SU-DHL-6 (cell line): ENCODE results near the gene UFM1.

Experiments used
- H2AFZ ChIP-seq: fragments of 200-600 bp; sonication (generic); 2 replicates; pipeline ENCODE4 v1.6.1; 2014; ENCODE audit warnings: low read depth, mild to moderate bottlenecking, moderate library complexity, mixed read lengths, antibody characterized with exemption, low read length; ENCODE audit not compliant: severe bottlenecking
- H3F3A ChIP-seq: fragments of 200-600 bp; shearing (Covaris generic); 2 replicates; pipeline ENCODE4 v1.6.0; 2016; ENCODE audit warnings: antibody characterized with exemption, mild to moderate bottlenecking; ENCODE audit not compliant: insufficient read depth
- H3K27ac ChIP-seq: fragments of 200-600 bp; sonication (generic); 2 replicates; pipeline ENCODE4 v1.5.1; 2016; ENCODE audit warnings: low read depth, mild to moderate bottlenecking, low read length, moderate library complexity, mixed read lengths
- H3K27me3 ChIP-seq: fragments of 200-600 bp; sonication (generic), shearing (Covaris generic); 2 replicates; pipeline ENCODE4 v1.6.0; 2014; ENCODE audit warnings: mild to moderate bottlenecking, low read length
- H3K36me3 ChIP-seq: fragments of 200-600 bp; sonication (generic); 2 replicates; pipeline ENCODE4 v1.6.1; 2014; ENCODE audit warnings: mild to moderate bottlenecking, low read length, mixed read lengths
- H3K4me2 ChIP-seq: fragments of 300-600, 200-600 bp; shearing (Covaris generic), sonication (generic); 2 replicates; pipeline ENCODE4 v1.6.0; 2014; ENCODE audit warnings: low read length, low read depth, mild to moderate bottlenecking; ENCODE audit not compliant: poor library complexity, severe bottlenecking
- H3K4me3 ChIP-seq: fragments of 200-600 bp; sonication (generic); 2 replicates; pipeline ENCODE4 v1.5.1; 2014; ENCODE audit warnings: antibody characterized with exemption, low read length, mild to moderate bottlenecking, mixed read lengths; ENCODE audit not compliant: insufficient read depth, poor library complexity, severe bottlenecking
- H3K79me2 ChIP-seq: fragments of 200-600 bp; sonication (generic); 2 replicates; pipeline ENCODE4 v1.6.1; 2014; ENCODE audit warnings: mild to moderate bottlenecking, low read length, moderate library complexity; ENCODE audit not compliant: insufficient read depth
- H3K9ac ChIP-seq: fragments of 200-600 bp; sonication (generic); 2 replicates; pipeline ENCODE4 v1.7.0; 2014; ENCODE audit warnings: mild to moderate bottlenecking, low read length
- H3K9me2 ChIP-seq: fragments of 200-600 bp; sonication (generic); replicated peaks from 2 replicates; pipeline ENCODE4 v1.6.1; 2014; ENCODE audit warnings: low read length; ENCODE audit not compliant: insufficient read depth
- H3K9me3 ChIP-seq: fragments of 200-600 bp; sonication (generic); 2 replicates; pipeline ENCODE4 v1.6.1; 2014; ENCODE audit warnings: low read length, mixed read lengths; ENCODE audit not compliant: insufficient read depth
- H4K20me1 ChIP-seq: fragments of 200-600 bp; sonication (generic); 2 replicates; pipeline ENCODE4 v1.6.1; 2014; ENCODE audit warnings: low read depth, mild to moderate bottlenecking, antibody characterized with exemption, low read length, moderate library complexity, mixed read lengths
- CTCF ChIP-seq: fragments of 200-600 bp; sonication (generic); IDR thresholded peaks from one replicate; pipeline ENCODE4 v1.5.1; 2017; ENCODE audit warnings: antibody characterized with exemption, mild to moderate bottlenecking, low read length, moderate library complexity; ENCODE audit not compliant: insufficient read depth, poor library complexity, severe bottlenecking
- EZH2phosphoT487 ChIP-seq: fragments of 200-600 bp; sonication (generic), shearing (Covaris generic); conservative IDR thresholded peaks from 2 replicates; pipeline ENCODE4 v1.6.1; 2018; ENCODE audit warnings: mild to moderate bottlenecking, antibody characterized with exemption, low read length, moderate library complexity, mixed read lengths

UFM1 gene

GRCh38 chr13:38405216-38405615 lies 55.6 kb downstream of the UFM1 start:
- no peaks in the 10 kb centered on the region for H3K36me3 ChIP-seq
- no peak overlapping the region for H2AFZ ChIP-seq
- no peaks in the 10 kb centered on the region for H3K9me3 ChIP-seq
- H3K9me2 ChIP-seq = no peaks in the 10 kb centered on the region
- H3K4me2 ChIP-seq = no peak overlapping the region
- H3F3A ChIP-seq = no peaks in the 10 kb centered on the region
- no peak for TF ChIP-seq CTCF
- no peak overlapping the region for H3K9ac ChIP-seq
- H3K4me3 ChIP-seq = no peak overlapping the region
- H4K20me1 ChIP-seq = no peaks in the 10 kb centered on the region
- H3K27me3 ChIP-seq = no peaks in the 10 kb centered on the region
- H3K27ac ChIP-seq = no peak overlapping the region
- H3K79me2 ChIP-seq = no peaks in the 10 kb centered on the region

GRCh38 chr13:38409771-38410170 lies 60.1 kb downstream of the UFM1 start:
- no peaks in the 10 kb centered on the region for H3K36me3 ChIP-seq
- H3K27me3 ChIP-seq = no peaks in the 10 kb centered on the region
- no peak overlapping the region for H2AFZ ChIP-seq
- H3K27ac ChIP-seq = no peak overlapping the region
- H3K4me3 ChIP-seq = no peak overlapping the region
- no peaks in the 10 kb centered on the region for H4K20me1 ChIP-seq
- TF ChIP-seq EZH2phosphoT487 (no peak), CTCF (no peak)
- no peaks in the 10 kb centered on the region for H3K9me2 ChIP-seq
- H3K79me2 ChIP-seq = no peaks in the 10 kb centered on the region
- no peaks in the 10 kb centered on the region for H3K9me3 ChIP-seq
- H3F3A ChIP-seq = no peaks in the 10 kb centered on the region
- H3K9ac ChIP-seq = no peak overlapping the region
- no peak overlapping the region for H3K4me2 ChIP-seq

- H3F3A ChIP-seq = no peaks in the 10 kb centered on the region
- no peak overlapping the region for H2AFZ ChIP-seq
These were observed 62.6 kb downstream of the UFM1 start for GRCh38 chr13:38412266-38412665.

More at GRCh38 chr13:38412266-38412665, 62.6 kb downstream of the UFM1 start:
- Histone ChIP-seq H3K79me2 (no peaks in the 10 kb centered on the region), H3K9me2 (no peaks in the 10 kb centered on the region), H3K27me3 (no peaks in the 10 kb centered on the region), H4K20me1 (no peaks in the 10 kb centered on the region), H3K4me2 (no peak overlapping the region), H3K9ac (no peak overlapping the region), H3K27ac (no peak overlapping the region), H3K36me3 (no peaks in the 10 kb centered on the region), H3K9me3 (no peaks in the 10 kb centered on the region), H3K4me3 (no peak overlapping the region)
- no peak for TF ChIP-seq CTCF
- TF ChIP-seq EZH2phosphoT487 = no peak
